Frontal cortex (tissue), 4 donors: Measurements from ENCODE around the gene GBGT1. TPM values are rescaled to one million over a fixed set of nuclear protein-coding genes. Genes with fewer than 3 reads are reported as not detected.
A peak's percentile ranks its signal among the peaks of the same experiment; 100 is the strongest.

Experiments used
- DNase-seq, 2 donors: peaks; one replicate each; pipeline ENCODE4 v3.0.0; 2012; ENCODE audit warnings: low spot score in 2 of 2
- FAIRE-seq: peaks from 2 replicates; lab custom pipeline; 2012; peaks lifted over from hg19 to GRCh38; lab: Jason Lieb, UNC
- total RNA-seq: library from RNA; depleted of rRNA; stranded (reverse); fragments of >200 nt; gene quantifications from one replicate; pipeline ENCODE4 v1.2.3, GENCODE V29; 2014
- donor health status: control.
- donor health status: control.
- donor health status: control.

Gene GBGT1
- total RNA-seq, 1 donor from 2014 or later, result 2.0 TPM

GRCh38 chr9:133147412-133148198 lies 16.1 kb downstream of the GBGT1 start:
- DNase-seq, result peak in 1 of 2 donors; percentile 83
- no peak for FAIRE-seq

- no peak for DNase-seq
- no peak for FAIRE-seq
These were observed 16.8 kb downstream of the GBGT1 start for GRCh38 chr9:133146746-133147411.

DNA sequence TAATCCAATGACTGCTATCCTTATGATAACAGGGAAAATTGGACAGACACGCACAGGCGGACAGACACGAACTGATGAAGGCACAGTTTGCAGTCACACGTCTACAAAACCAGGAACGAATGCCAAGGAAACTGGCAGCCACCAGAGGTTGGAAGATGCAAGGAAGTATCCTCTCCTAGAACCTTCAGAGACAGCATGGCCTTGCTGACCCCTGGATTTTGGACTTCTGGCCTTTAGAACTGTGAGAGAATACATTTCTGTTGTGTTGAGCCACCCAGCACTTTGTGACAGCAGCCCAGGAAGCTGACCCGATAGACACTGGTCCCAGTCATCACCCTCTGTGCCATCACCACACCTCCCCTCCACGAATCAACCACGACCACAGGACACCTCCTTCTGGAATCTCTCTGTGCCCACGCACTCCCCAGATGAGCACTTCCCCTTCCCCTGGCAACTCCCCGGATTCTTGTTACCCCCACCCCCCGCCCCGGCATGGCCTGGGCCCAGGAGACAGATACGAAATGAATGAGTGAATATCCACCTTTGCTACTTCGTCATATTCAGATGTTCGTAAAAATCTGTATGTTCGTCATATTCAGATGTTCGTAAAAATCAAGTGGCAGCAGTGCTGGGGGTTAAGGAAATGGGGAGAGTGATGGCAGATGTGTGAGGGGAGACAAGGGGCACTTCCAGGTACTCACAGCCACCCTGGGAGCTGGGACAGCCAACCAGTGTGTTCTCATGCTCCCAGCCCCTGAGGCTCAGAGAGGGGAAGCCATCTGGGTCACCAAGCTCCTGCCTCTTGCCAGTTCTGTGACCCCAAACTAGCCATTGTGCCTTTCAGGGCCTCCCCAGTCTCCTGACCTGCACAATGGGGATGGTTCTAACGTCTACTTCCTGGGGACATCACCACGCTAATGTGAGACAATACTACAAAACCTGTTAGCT lies 18.5 kb downstream of the GBGT1 start:
- DNase-seq (no peak), FAIRE-seq (no peak)

- FAIRE-seq (no peak), DNase-seq (peak; percentile 82 to 90)
These were observed 19.4 kb downstream of the GBGT1 start for GRCh38 chr9:133144142-133144903.

DNA sequence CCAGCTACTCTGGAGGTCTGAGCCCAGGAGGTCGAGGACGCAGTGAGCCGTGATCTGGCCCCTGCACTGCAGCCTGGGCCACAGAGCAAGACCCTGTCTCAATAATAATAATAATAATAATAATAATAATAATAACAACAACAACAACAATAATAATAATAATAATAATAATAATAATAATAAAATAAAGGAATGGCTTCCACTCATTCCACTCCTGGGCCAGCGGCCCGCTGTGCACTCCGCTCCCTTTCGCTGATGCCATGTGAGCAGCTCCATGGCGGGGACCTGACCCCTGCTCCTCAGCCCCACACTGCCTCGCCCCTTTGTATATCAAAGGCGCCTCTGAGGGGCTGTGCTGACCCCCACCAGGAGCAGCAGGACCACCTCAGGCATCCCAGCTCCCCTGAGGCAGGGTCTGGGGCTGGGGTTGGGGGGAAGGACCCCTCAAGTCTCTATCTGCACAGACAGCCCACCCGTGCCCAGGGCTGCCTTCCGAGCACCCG lies 20.0 kb downstream of the GBGT1 start:
- FAIRE-seq, result no peak
- no peak for DNase-seq

- DNase-seq (no peak), FAIRE-seq (no peak)
These were observed 20.8 kb downstream of the GBGT1 start for GRCh38 chr9:133142684-133143622.

DNA sequence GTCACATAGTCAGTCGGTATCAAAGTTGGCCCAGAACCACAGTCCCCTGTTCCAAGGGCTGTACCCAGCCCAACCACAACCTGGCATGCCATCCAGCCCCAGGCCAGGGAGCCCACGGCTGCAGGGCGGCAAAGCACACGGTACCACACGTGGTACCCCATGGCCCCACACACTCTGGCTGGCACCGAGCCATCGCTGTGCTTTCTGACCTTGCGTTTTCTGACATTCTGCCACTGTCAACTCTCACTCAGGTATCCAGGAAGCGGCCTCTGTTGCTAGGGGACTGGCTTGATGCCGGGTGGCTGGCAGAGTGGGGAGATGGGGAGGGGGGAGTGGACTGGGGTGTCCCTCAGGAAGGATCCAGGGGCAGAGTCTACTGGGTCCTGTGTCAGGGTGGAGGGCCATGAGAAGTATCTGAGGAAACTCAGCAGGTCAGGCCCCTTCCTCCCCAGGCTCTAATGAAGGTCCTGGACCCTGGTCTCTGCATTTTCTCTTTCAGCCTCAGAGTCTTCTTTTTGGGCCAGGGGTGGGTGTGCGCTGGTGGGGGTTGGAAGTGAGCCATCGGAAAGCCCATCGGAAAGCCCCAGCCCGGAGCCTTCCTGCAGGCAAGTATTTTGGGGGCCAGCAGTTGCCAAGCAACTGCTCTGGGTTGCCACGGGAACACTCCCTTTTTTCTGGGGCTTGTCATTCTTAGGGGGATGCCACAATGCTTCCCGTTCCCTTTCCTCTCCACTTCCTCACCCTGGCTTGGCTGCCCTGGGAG lies 21.7 kb downstream of the GBGT1 start:
- DNase-seq, result no peak
- no peak for FAIRE-seq

GRCh38 chr9:133140606-133141005 lies 23.1 kb downstream of the GBGT1 start:
- no peak for DNase-seq
- no peak for FAIRE-seq

- no peak for DNase-seq
- FAIRE-seq, result no peak
These were observed 23.6 kb downstream of the GBGT1 start for GRCh38 chr9:133140174-133140505.

DNA sequence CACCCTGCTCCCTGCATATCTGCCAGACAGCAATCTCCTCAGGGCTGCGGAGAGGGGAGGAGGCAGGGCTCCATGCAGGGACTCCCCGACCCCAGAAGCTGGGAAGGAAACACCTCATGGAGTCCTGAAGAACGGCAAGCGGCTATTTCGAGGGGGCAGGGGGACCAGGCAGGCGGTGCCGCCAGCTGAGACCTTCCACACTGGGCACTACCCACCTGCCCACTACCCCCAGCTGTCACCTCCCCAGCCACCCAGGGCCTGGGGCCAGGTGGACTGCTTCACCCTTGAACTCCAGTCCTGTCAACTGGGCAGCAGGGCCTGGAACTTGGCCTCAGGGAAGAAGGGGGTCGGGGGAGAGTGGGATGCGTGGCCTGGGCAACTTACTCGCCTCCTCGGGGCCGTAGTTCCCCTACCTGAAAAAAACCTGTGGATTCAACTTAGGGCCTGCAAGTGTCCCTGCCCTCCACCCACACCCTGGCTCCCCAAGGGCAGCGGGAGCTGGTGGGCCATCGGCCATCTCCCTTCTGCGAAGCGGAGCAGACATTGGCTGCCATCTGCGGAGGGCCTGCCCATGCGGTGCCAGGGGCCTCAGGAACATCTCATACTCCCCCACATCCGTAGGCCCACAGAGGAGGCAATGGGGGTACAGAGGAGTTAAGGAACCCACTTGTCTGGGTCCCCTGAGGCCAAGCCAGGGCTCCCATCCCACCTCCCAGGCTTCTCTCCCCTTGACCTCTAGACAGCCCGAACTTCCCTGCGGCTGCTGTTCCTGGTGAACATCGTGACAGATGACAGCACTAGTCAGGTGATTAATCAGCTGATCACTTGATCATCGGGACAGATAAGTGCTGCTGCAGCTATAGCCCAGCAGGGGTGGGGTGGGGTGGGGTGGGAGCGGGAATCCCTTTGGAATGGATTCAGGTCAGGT lies 24.2 kb downstream of the GBGT1 start:
- DNase-seq (no peak), FAIRE-seq (no peak)

GRCh38 chr9:133137451-133138231 lies 26.1 kb downstream of the GBGT1 start:
- DNase-seq (no peak), FAIRE-seq (no peak)

- no peak for FAIRE-seq
- DNase-seq, result no peak
These were observed 28.5 kb downstream of the GBGT1 start for GRCh38 chr9:133135146-133135745.

GRCh38 chr9:133134388-133135145 lies 29.1 kb downstream of the GBGT1 start:
- DNase-seq (no peak), FAIRE-seq (no peak)

DNA sequence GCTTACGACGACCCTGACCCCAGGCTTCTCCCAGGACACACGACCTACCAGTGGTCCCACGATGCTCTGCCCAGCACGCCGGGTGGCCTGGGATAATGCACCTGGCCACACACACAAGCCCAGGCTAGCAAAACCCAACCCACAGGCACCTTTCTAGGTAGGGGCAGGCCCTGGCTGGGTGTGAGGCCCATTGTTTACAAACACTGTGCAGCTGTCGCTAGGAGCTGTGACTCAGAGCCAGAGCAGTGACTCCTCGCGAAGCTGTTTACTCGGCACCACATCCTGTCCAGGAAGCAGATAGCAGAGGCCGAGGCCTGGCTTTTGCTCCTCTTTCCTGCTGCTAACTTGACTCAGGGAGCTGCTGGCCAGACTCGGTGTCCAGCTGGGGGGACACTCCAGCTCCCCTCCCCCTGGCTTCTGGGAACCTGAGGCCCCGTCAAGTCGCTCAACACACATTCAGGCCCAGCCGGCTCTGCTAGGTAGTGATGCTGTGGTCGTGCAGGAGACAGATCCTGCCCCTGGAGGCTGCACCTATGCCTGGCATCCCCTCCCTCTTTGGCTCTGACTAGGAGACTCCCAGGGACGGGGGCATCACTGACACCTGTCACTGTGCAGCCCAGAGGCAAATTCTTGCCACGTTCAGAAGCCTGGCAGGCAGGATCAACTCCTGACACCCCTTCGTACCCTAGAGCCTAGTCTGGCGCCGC lies 29.9 kb downstream of the GBGT1 start:
- FAIRE-seq (no peak), DNase-seq (peak in 1 of 2 donors; percentile 90)
